GM12878 (cell line): Measurements from ENCODE around the gene VCPKMT. TPM values are rescaled to one million over a fixed set of nuclear protein-coding genes. Genes with fewer than 3 reads are reported as not detected.

Experiments used
- ATAC-seq: fragments of 200-7000 bp; cut with Tn5 transposase; 3 replicates; pipeline ENCODE4 v1.9.1; 2020; ENCODE audit warnings: mild to moderate bottlenecking, moderate library complexity
- BruUV-seq: library from RNA; stranded (reverse); fragments of 400-500 nt; replicated peaks from 2 replicates; lab custom pipeline; 2021; lab: Mats Ljungman, UMichigan
- CTCF ChIA-PET: fragments of 300-600 bp; sonication (Branson Sonifier 250); formaldehyde crosslinking; extraction: SDS; loops from one replicate; lab custom pipeline; 2021; ENCODE audit warnings: inconsistent platforms; lab: Yijun Ruan, JAX
- POLR2A ChIA-PET: fragments of 350-600 bp; formaldehyde crosslinking; extraction: SDS; loops from one replicate; lab custom pipeline; 2021; ENCODE audit warnings: inconsistent platforms; lab: Charles Lee
- RAD21 ChIA-PET: fragments of 300-600 bp; sonication (Branson Sonifier 250); formaldehyde crosslinking; loops from one replicate; lab custom pipeline; 2023; ENCODE audit warnings: antibody characterized with exemption; ENCODE audit not compliant: unreplicated experiment; lab: Charles Lee
- SMC1A ChIA-PET: fragments of 300-600 bp; sonication (Branson Sonifier 250); formaldehyde crosslinking; loops from one replicate; lab custom pipeline; 2023; ENCODE audit not compliant: unreplicated experiment, uncharacterized antibody; lab: Charles Lee
- DNase-seq: peaks from one replicate; pipeline ENCODE4 v3.0.0-alpha.2; 2011; ENCODE audit warnings: low read depth, low spot score
- FAIRE-seq: peaks from 3 replicates; lab custom pipeline; 2011; peaks lifted over from hg19 to GRCh38; lab: Jason Lieb, UNC
- H2AFZ ChIP-seq: 2 replicates; pipeline ENCODE4 v1.6.0; 2011; ENCODE audit warnings: low read depth, low read length, control low read depth; ENCODE audit not compliant: control insufficient read depth
- H3K27ac ChIP-seq: 2 replicates; pipeline ENCODE4 v1.5.1; 2011; ENCODE audit warnings: control low read depth; ENCODE audit not compliant: control insufficient read depth, insufficient read depth
- H3K27me3 ChIP-seq, 2 experiments: replicated peaks in 1 of 2; 2 replicates each; pipeline versions ENCODE4 v1.6.0 to v1.6.1; 2011; ENCODE audit warnings: low read length in 1 of 2; ENCODE audit not compliant: control insufficient read depth in 2 of 2, insufficient read depth in 2 of 2
- H3K36me3 ChIP-seq, 2 experiments: 2 replicates each; pipeline ENCODE4 v1.5.1; 2011; ENCODE audit warnings: low read length in 1 of 2; ENCODE audit not compliant: control insufficient read depth in 2 of 2, insufficient read depth in 2 of 2
- H3K4me1 ChIP-seq: 2 replicates; pipeline ENCODE4 v1.6.1; 2011; ENCODE audit warnings: mild to moderate bottlenecking, low read length, moderate library complexity, mixed read lengths; ENCODE audit not compliant: control insufficient read depth, insufficient read depth
- H3K4me2 ChIP-seq: 2 replicates; pipeline ENCODE4 v1.6.0; 2011; ENCODE audit warnings: control low read depth; ENCODE audit not compliant: control insufficient read depth, insufficient read depth
- H3K4me3 ChIP-seq: fragments of 200-600 bp; sonication (generic); 2 replicates; pipeline ENCODE4 v1.5.1; 2016
- H3K79me2 ChIP-seq: 2 replicates; pipeline ENCODE4 v1.6.0; 2011; ENCODE audit warnings: low read length; ENCODE audit not compliant: control insufficient read depth, insufficient read depth
- H3K9ac ChIP-seq: 2 replicates; pipeline ENCODE4 v1.8.0; 2011; ENCODE audit warnings: low read length, control low read depth, mixed read lengths; ENCODE audit not compliant: control insufficient read depth, insufficient read depth
- H3K9me3 ChIP-seq: replicated peaks from 3 replicates; pipeline ENCODE4 v1.5.1; 2011; ENCODE audit warnings: mild to moderate bottlenecking, low read length; ENCODE audit not compliant: control insufficient read depth, insufficient read depth
- H4K20me1 ChIP-seq: 2 replicates; pipeline ENCODE4 v1.6.0; 2011; ENCODE audit not compliant: control insufficient read depth, insufficient read depth
- DPF2 ChIP-seq: fragments of 450-650 bp; IDR thresholded peaks from 2 replicates; pipeline ENCODE4 v1.6.1; 2017; ENCODE audit warnings: mild to moderate bottlenecking
- ESRRA ChIP-seq: IDR thresholded peaks from 2 replicates; pipeline ENCODE4 v1.6.1; 2012; ENCODE audit warnings: mild to moderate bottlenecking, low read length, improper control_type of control experiment
- KLF5 ChIP-seq: fragments of 450-650 bp; IDR thresholded peaks from 2 replicates; pipeline ENCODE4 v1.6.1; 2014; ENCODE audit warnings: mild to moderate bottlenecking; ENCODE audit not compliant: partially characterized antibody
- PBX3 ChIP-seq: IDR thresholded peaks from 2 replicates; pipeline ENCODE4 v1.6.1; 2011; ENCODE audit warnings: mild to moderate bottlenecking, low read depth, low read length, moderate library complexity; ENCODE audit not compliant: insufficient replicate concordance
- SPI1 ChIP-seq: IDR thresholded peaks from 2 replicates; pipeline ENCODE4 v1.6.1; 2011; ENCODE audit warnings: low read depth, mild to moderate bottlenecking, low read length, moderate library complexity, borderline replicate concordance; ENCODE audit not compliant: insufficient read depth
- TCF7 ChIP-seq: IDR thresholded peaks from 2 replicates; pipeline ENCODE4 v1.6.1; 2014; ENCODE audit warnings: antibody characterized with exemption, borderline replicate concordance
- ZNF274 ChIP-seq: IDR thresholded peaks from one replicate; pipeline ENCODE4 v1.8.0; 2011; ENCODE audit not compliant: insufficient read length, insufficient read depth
- WGBS: methylation state at CpG from one replicate; pipeline ENCODE4 v1.1.6; 2016; ENCODE audit warnings: low lambda C conversion rate; ENCODE audit not compliant: insufficient replicate concordance, insufficient coverage; ENCODE audit errors: missing lambda C conversion rate; 5-methylcytosine and 5-hydroxymethylcytosine counted together
- in situ Hi-C: fragments of 300-500 bp; cut with MboI; formaldehyde crosslinking; loops from 9 replicates; pipeline ENCODE4 v1.14.3; 2018; ENCODE audit warnings: mixed read lengths
- intact Hi-C: fragments of 100-400 bp; cut with micrococcal nuclease; formaldehyde crosslinking; loops from one replicate; pipeline ENCODE4 v1.14.2; 2022; ENCODE audit not compliant: unreplicated experiment
- polyA plus RNA-seq, 11 experiments: library from polyadenylated mRNA; depleted of rRNA in 4 of 11; unstranded in 6 of 11; stranded (reverse) in 5 of 11; fragments of >200 nt; fragmentation: Nextera tagmentation in 4 of 11; fragmentation: Illumina TruSeq in 1 of 11; extraction: Ambion mirVana in 4 of 11; extraction: Trizol in 1 of 11; gene quantifications; 1 replicate in 1 of 11; 2 replicates in 10 of 11; pipeline versions ENCODE4 v1.2.1 to v1.2.3, GENCODE V29; 2011 to 2016; ENCODE audit warnings: inconsistent platforms in 2 of 11, missing spikeins in 2 of 11, low read depth in 1 of 11
- total RNA-seq, 4 experiments: library from RNA; depleted of rRNA in 3 of 4; stranded (reverse); fragments of >200 nt in 3 of 4; fragmentation: Illumina TruSeq in 1 of 4; extraction: Trizol in 1 of 4; gene quantifications; 2 replicates each; pipeline versions ENCODE4 v1.2.1 to v1.2.3, GENCODE V29; 2013 to 2021

VCPKMT gene
- total and polyA plus RNA-seq, 10 of the 15 experiments (the other 5 are each of a cell fraction or from before 2014, with no cell fraction given): 8.5 to 18.4 (median 12.8) TPM

DNA sequence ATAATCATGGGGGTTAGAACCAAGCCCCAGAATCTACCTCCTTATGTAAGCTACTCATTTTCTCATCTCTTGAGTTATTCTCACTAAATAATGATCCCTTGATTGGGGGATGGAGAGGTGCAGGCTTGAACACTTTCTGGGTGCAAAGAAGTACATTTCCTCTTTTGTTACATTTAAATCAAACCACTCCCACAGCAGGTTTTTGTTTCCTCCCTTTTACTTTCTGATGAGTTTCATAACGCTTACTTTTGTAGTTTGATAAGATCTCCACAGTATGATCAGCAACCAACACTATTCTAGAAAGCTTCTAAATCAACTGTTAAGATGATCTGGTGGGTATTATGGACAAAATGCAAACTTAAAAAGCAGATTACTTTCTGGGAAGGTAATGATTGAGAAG is 20.5 kb downstream of the VCPKMT start:
- H3K4me3 ChIP-seq: peak overlapping the region; percentile 10; the same call in 1 of the 2 replicates
- H4K20me1 ChIP-seq: no peaks in the 10 kb centered on the region
- intact Hi-C loops (no loop called here), in situ Hi-C loops (loop anchor here (10.0 kb wide), 1 partner anchor 231 kb away; no protein-coding TSS in a partner anchor)
- peak overlapping the region; percentile 47; the same call in 1 of the 2 replicates for H3K4me2 ChIP-seq
- no peaks in the 10 kb centered on the region; a peak in 1 of 4 replicates for H3K36me3 ChIP-seq
- RAD21 ChIA-PET: interaction anchor here (0.6 to 1.3 kb wide), 3 partner anchors 93 to 231 kb away, joined by 3 to 4 read pairs (median 3); no protein-coding TSS in a partner anchor
- ATAC-seq (peak; percentile 68), FAIRE-seq (peak; percentile 66), DNase-seq (no peak)
- 0% methylated on average over 1 of the region's 1 CpG for WGBS
- H3K9me3 ChIP-seq: no peaks in the 10 kb centered on the region
- H3K27ac ChIP-seq: peak overlapping the region; percentile 17; the same call in 1 of the 2 replicates
- no peak overlapping the region for H2AFZ ChIP-seq
- H3K9ac ChIP-seq: no peak overlapping the region
- no peaks in the 10 kb centered on the region for H3K27me3 ChIP-seq
- TF ChIP-seq DPF2: no peak
- no peak for TF ChIP-seq TCF7
- TF ChIP-seq SPI1: peak; percentile 70
- no peak for TF ChIP-seq ZNF274
- no peak for TF ChIP-seq KLF5
- TF ChIP-seq ESRRA: no peak
- TF ChIP-seq PBX3: no peak
- SMC1A ChIA-PET: interaction anchor here (1.2 to 2.8 kb wide), 6 partner anchors 9 to 232 kb away, joined by 3 to 28 read pairs (median 6); no protein-coding TSS in a partner anchor
- no peaks in the 10 kb centered on the region for H3K79me2 ChIP-seq
- CTCF ChIA-PET: interaction anchor here (0.6 to 13.7 kb wide), 7 partner anchors 8 to 242 kb away, joined by 3 to 243 read pairs (median 4); no protein-coding TSS in a partner anchor
- H3K4me1 ChIP-seq: peaks cover 12% of the 10 kb centered on the region
- POLR2A ChIA-PET: interaction anchor here (1.0 to 1.5 kb wide), 2 partner anchors 220 to 243 kb away, joined by 3 read pairs; partner anchors contain the start of gene NEMF
- no TSS peak for BruUV-seq
